PFSK-1 (cell line): Measurements from ENCODE around the gene ZRANB1.

Source experiments
- POLR2AphosphoS5 ChIP-seq: IDR thresholded peaks from 2 replicates; pipeline ENCODE4 v1.6.1; 2012; ENCODE audit warnings: low read depth, mild to moderate bottlenecking, control low read depth, low read length, moderate library complexity
- SIN3A ChIP-seq: IDR thresholded peaks from 2 replicates; pipeline ENCODE4 v1.6.1; 2012; ENCODE audit warnings: mild to moderate bottlenecking, low read length, moderate library complexity, borderline replicate concordance; ENCODE audit not compliant: insufficient read depth

DNA sequence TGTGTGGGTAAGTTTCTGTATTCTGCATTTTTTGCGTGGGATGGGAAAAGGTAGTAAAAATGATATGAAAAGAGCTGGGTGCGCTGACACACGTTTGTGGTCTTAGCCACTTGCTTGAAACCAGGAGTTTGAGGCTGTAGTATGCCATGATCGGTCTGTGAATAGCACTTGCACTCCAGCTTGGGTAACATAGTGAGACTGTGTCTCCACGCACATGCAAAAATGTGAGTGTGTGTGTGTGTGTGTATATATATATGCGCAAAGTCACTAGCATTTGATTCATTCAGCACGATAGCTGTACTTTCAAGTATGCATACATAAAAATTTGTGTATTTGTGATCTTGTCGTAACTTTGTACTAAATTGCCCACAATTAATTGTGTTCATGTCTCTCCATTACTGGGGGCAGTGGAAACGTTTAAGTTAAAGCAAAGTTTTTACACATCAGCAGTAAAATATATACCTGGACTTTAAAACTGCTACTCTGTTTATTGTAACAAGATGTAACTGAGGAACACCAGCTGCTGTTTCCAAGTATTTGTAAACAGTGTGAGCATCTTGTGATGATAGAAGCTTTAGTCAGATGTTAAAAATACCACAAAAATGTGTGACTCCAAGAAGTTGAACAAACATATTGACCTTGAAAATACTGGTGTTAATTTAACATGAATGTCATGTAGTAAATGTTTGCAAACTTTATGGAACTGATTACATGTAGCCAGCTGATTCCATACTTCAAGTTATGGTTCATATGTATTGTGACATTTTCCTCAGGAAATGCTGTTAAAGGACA is 1.6 kb downstream of the ZRANB1 start:
- TF ChIP-seq POLR2AphosphoS5 = no peak
- TF ChIP-seq SIN3A = no peak
